Left ventricle myocardium superior (tissue), 1 donor: ENCODE results near the gene PPM1D. TPM values are rescaled to one million over a fixed set of nuclear protein-coding genes. Genes with fewer than 3 reads are reported as not detected.
A peak's percentile ranks its signal among the peaks of the same experiment; 100 is the strongest.
"Not testable (repeated sequence)": the region's sequence is repeated elsewhere in the genome, so short reads cannot be mapped to it uniquely, and the experiment has no call there.

Experiments
- ATAC-seq: fragments of 200-7000 bp; cut with Tn5 transposase; one replicate; pipeline ENCODE4 v1.9.1; 2020; ENCODE audit warnings: mild to moderate bottlenecking, moderate library complexity
- DNase-seq: peaks from one replicate; pipeline ENCODE4 v3.0.0-alpha.2; 2020
- intact Hi-C: fragments of 100-400 bp; cut with micrococcal nuclease; formaldehyde crosslinking; loops from one replicate; pipeline ENCODE4 v1.11.0; 2022
- total RNA-seq: library from RNA; stranded (reverse); fragmentation: NEBNext Ultra II Directional; extraction: Animal tissue kit (Norgen Biotek cat#: 25700); gene quantifications from one replicate; pipeline ENCODE4 v1.2.1, GENCODE V29; 2021
- donor health status: DM: no; HTN: yes; CAD: no; lungs with severe emphysema.

The PPM1D gene
- total RNA-seq, 1 donor from 2014 or later = 7.4 TPM

- DNase-seq (no peak), ATAC-seq (no peak)
- intact Hi-C loops = no loop called here
Observed at GRCh38 chr17:60590070-60590469, 9.9 kb upstream of the PPM1D start.

- ATAC-seq = no peak
- DNase-seq = no peak
- intact Hi-C loops = no loop called here
Observed at GRCh38 chr17:60592750-60593149, 7.2 kb upstream of the PPM1D start.

DNA sequence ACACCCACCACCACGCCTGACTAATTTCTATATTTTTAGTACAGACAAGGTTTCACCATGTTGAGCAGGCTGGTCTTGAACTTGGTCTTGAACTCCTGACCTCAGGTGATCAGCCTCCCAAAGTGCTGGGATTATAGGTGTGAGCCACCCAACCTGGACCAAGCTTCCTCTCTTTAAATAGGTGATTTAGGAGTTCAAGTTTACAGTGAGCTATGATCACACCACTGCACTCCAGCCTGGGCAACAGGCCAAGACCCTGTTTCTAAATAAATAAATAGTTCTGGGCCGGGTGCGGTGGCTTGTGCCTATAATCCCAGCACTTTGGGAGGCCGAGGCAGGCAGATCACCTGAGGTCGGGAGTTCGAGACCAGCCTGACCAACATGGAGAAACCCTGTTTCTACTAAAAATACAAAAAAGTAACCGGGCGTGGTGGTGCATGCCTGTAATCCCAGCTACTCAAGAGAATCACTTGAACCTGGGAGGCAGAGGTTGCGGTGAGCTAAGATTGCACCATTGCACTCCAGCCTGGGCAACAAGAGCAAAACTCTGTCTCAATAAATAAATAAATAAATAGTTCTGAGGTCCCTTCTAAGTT is 6.5 kb upstream of the PPM1D start:
- ATAC-seq, intact Hi-C loops, DNase-seq: not testable (repeated sequence)

GRCh38 chr17:60594170-60594569 is 5.8 kb upstream of the PPM1D start:
- ATAC-seq = not testable (repeated sequence)

DNA sequence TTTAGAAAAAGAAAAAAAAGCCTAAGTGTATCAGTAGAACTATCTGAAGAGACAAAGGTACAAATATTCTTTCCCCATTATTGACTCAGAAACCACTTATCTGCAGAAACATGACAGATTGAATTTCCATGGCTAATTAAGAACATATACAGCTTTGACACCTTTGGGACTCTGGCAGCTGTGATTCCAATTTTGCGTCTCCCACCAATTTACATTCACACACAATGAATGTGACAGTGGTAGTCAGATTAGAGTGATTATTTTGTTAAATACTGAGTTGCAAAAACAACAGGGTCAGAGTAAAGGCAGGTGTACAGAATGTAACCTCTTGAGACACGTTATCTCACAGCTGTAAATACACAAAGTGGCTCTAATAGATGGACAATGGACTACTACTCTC is 5.3 kb upstream of the PPM1D start:
- intact Hi-C loops = no loop called here
- DNase-seq (no peak), ATAC-seq (no peak)

More at GRCh38 chr17:60594170-60594569, 5.8 kb upstream of the PPM1D start:
- intact Hi-C loops, DNase-seq: not testable (repeated sequence)

DNA sequence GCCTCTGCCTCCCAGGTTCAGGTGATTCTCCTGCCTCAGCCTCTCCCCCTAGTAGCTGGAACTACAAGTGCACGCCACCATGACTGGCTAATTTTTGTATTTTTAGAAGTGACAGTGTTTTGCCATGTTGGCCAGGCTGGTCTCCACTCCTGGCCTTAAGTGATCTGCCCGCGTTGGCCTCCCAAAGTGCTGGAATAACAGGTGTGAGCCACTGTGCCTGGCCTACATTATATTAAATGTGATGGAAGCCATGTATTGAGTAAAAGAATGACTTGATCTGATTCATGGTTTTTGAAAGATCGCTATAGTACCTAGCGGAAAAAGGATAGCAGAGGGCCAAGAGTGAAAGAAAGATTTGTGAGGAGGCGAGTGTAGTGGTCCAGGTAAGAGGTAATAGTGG is 2.7 kb upstream of the PPM1D start:
- intact Hi-C loops = no loop called here
- DNase-seq (no peak), ATAC-seq (no peak)

DNA sequence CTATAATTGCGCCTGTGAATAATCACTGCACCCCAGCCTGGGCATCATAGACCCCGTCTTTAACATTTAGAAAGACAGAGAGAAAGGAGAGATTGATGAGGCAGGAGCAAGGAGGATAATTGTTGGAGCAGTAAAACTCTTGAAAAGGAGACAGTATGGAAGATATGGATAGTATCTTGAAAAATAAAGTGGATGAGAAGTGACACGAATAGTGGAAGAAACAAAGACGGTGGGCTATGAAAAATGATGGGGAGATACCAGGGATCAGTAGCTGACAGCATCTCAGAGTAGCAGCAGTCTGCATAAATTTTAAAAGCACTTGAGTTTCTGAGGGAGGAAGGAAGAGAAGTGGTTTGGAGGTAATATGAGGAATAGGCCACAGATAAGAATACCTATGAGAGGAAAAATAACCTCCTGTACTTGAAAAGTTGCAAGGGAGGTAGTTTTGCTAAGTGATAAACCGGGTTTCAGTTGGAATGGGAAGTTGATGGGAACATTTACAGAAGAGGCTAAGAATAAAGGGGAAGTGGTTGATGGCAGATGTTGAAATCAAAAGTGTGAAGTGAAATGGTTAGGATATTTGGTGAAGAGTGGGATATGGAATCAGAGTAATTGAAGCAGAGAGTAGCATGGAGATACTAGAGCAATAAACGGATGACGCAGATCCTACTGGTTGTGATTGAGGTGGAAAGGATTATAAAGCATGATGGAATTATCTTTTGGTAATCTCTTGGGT is 1.8 kb upstream of the PPM1D start:
- intact Hi-C loops = no loop called here
- ATAC-seq = no peak

GRCh38 chr17:60599220-60599619 is 773 bp upstream of the PPM1D start:
- ATAC-seq (no peak), DNase-seq (no peak)
- intact Hi-C loops = no loop called here

More for the DNA sequence above, 1.8 kb upstream of the PPM1D start:
- no peak for DNase-seq

GRCh38 chr17:60600490-60601446 is 775 bp downstream of the PPM1D start:
- intact Hi-C loops = no loop called here
- DNase-seq = peak; percentile 66
- peak; percentile 55 for ATAC-seq

DNA sequence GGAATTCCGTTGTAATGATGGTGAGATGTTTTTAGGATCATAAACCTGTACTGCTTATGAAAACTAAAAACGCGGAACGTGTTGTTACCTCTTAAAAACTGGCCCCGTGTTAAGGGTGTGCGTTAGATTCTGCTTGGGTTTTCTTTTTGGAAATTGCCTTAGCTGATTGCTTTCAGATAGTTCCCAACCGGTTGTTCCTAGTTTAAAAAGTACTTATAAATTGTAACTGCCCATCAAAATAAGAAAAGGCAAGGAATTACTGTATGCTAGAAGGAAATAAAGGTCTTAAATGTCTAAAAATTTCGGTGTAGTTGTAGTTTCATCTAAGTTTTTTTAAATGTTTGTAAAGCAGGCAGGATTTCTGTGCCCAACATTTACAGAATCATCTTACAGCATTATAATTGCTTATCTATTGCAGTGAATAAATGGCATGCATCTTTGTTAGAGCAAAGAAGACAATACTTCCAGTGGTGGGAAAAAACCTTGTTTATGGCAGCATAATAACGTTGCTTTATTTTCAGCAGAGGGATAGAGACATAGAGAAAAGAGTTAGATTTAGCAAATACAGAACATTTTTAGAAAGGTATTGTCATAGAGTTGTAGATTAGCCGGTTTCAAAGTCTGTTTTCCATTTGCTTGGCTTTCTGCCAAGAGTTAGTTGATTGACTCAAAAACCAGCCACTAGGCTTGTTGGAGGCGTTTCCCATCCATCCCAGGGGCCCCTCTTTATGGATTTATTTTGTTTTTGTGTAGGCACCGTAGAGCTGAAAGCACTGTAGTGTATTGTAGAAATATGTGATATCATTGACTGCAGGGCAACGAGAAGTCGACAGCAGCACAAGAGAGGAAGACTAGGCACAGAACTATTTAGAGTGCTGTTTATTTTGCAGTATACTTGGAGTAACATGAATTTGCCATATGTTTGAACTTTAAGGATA is 1.7 kb downstream of the PPM1D start:
- peak; percentile 2 for ATAC-seq
- intact Hi-C loops = no loop called here
- DNase-seq = no peak

DNA sequence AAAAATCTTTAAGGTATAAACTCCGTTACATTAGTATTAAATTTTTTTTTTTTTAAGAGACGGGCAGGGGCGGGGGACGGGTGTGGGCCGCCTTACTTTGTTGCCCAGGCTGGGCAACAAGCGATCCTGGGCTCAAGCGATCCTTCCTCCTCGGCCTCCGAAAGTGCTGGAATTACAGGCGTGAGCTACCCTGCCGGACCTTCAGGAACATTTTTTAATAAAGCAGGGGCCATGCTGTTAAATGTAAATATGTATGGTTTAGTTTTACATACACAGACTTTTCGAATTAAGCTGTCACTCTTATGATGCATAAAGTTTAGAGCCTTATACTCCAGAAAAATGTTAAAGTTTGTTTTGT is 2.4 kb downstream of the PPM1D start:
- intact Hi-C loops = no loop called here
- ATAC-seq = no peak

DNA sequence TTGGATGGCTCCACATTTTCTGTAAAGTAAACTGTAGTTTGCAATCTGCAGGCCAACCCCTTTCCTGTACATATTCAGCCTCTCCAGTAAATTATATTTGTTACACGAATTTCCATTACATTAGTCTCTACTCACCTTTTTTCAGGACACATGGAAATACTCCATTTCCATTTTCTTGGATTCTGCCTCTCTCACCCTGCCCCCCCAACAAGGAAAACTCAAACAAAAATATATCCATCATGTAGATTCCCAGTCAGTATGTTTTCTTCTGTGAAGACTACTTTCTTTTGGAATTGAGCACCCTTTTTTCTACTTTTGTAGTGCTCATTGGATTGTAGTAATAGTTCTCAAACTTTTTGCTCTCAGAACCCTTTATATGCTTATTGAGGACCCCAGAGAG is 2.9 kb downstream of the PPM1D start:
- no peak for DNase-seq
- intact Hi-C loops = no loop called here
- ATAC-seq = no peak

More for the DNA sequence above, 2.4 kb downstream of the PPM1D start:
- no peak for DNase-seq

- intact Hi-C loops = not testable (repeated sequence)
Observed at GRCh38 chr17:60603477-60603876, 3.5 kb downstream of the PPM1D start.

GRCh38 chr17:60604686-60605334 is 4.8 kb downstream of the PPM1D start:
- ATAC-seq (peak; percentile 21), DNase-seq (no peak)
- intact Hi-C loops = no loop called here

More at GRCh38 chr17:60603477-60603876, 3.5 kb downstream of the PPM1D start:
- not testable (repeated sequence) for ATAC-seq, DNase-seq

- DNase-seq (no peak), ATAC-seq (no peak)
- intact Hi-C loops = no loop called here
Observed at GRCh38 chr17:60606036-60606435, 6.0 kb downstream of the PPM1D start.

DNA sequence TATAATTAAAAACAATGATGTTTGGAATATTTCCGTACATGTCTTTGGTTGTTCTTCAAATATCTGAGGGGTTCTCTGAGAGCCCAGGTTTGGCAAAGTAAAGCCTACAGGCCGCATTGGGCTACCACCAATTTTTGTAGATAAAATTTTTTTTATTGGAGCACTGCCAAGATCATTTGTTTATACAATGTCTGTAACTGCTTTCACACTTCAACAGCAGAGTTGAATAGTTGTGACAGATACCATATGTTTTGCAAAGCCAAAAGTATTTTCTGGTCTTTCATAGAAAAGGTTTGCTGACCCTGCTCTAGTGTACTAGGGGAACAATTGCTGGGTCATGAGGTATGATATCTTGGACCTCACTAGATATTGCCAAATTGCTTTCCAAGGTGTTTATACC is 10.5 kb downstream of the PPM1D start:
- DNase-seq (no peak), ATAC-seq (peak; percentile 29)
- intact Hi-C loops = no loop called here

GRCh38 chr17:60611321-60611720 is 11.3 kb downstream of the PPM1D start:
- intact Hi-C loops, ATAC-seq, DNase-seq: not testable (repeated sequence)

GRCh38 chr17:60613325-60613724 is 13.3 kb downstream of the PPM1D start:
- ATAC-seq (no peak), DNase-seq (no peak)
- intact Hi-C loops = no loop called here
